NB4 (cell line): ENCODE results near the gene DNAH9.
A peak's percentile ranks its signal among the peaks of the same experiment; 100 is the strongest.

Experiments used
- DNase-seq: peaks from one replicate; pipeline ENCODE4 v3.0.0; 2010; ENCODE audit warnings: low read depth
- H3K4me3 ChIP-seq: one replicate; pipeline ENCODE4 v1.5.1; 2011; ENCODE audit warnings: mild to moderate bottlenecking, low read depth, low read length, moderate library complexity
- CTCF ChIP-seq: IDR thresholded peaks from one replicate; pipeline ENCODE4 v1.5.1; 2012; ENCODE audit warnings: low read depth, low read length
- MAX ChIP-seq: IDR thresholded peaks from 2 replicates; pipeline ENCODE4 v1.6.1; 2011; ENCODE audit warnings: low read depth, low read length
- MYC ChIP-seq: IDR thresholded peaks from 2 replicates; pipeline ENCODE4 v1.6.1; 2011; ENCODE audit warnings: low read depth, low read length
- POLR2A ChIP-seq: IDR thresholded peaks from 2 replicates; pipeline ENCODE4 v1.6.1; 2011; ENCODE audit warnings: mild to moderate bottlenecking; ENCODE audit not compliant: insufficient read length; ENCODE audit errors: extremely low read depth

The DNAH9 gene

GRCh38 chr17:11643851-11644250, 45.6 kb downstream of the DNAH9 start:
- H3K4me3 ChIP-seq: no peak overlapping the region
- TF ChIP-seq CTCF (no peak), MAX (no peak), POLR2A (no peak), MYC (no peak)
- DNase-seq: no peak

- TF ChIP-seq CTCF: peak; percentile 96
- TF ChIP-seq POLR2A: no peak
- no peak for TF ChIP-seq MYC
- no peak overlapping the region for H3K4me3 ChIP-seq
- peak; percentile 74 for DNase-seq
These were observed 46.3 kb downstream of the DNAH9 start for GRCh38 chr17:11644265-11645212.

GRCh38 chr17:11645426-11645825, 47.2 kb downstream of the DNAH9 start:
- no peak for TF ChIP-seq MYC
- no peak for TF ChIP-seq POLR2A
- TF ChIP-seq MAX: no peak
- no peak for TF ChIP-seq CTCF

GRCh38 chr17:11651089-11651488, 52.8 kb downstream of the DNAH9 start:
- DNase-seq: no peak
- no peak overlapping the region for H3K4me3 ChIP-seq
- TF ChIP-seq MAX: no peak
- TF ChIP-seq MYC: no peak
- no peak for TF ChIP-seq POLR2A
- no peak for TF ChIP-seq CTCF

More at GRCh38 chr17:11645426-11645825, 47.2 kb downstream of the DNAH9 start:
- peak; percentile 7 for DNase-seq
- no peak overlapping the region for H3K4me3 ChIP-seq

- no peak for DNase-seq
- TF ChIP-seq CTCF (no peak), MYC (no peak), MAX (no peak), POLR2A (no peak)
These were observed 70.3 kb downstream of the DNAH9 start for GRCh38 chr17:11668618-11669017.

More at GRCh38 chr17:11668618-11669017, 70.3 kb downstream of the DNAH9 start:
- H3K4me3 ChIP-seq: no peak overlapping the region
